Esophagus squamous epithelium (tissue), 5 donors: ENCODE measurements around the gene SYT12. TPM values are rescaled to one million over a fixed set of nuclear protein-coding genes. Genes with fewer than 3 reads are reported as not detected.

Source experiments
- DNase-seq: peaks from one replicate; lab custom pipeline; 2025; lab: John Stamatoyannopoulos, UW
- H3K27ac ChIP-seq, 4 donors: fragments of 200-600 bp; sonication (generic); one replicate each; pipeline ENCODE4 v1.5.1; 2016 to 2019; ENCODE audit warnings: mild to moderate bottlenecking in 1 of 4
- H3K27me3 ChIP-seq, 4 donors: fragments of 200-600 bp; sonication (generic); 1 replicate in 3 of 4; 2 replicates in 1 of 4; pipeline versions ENCODE4 v1.5.1 to v1.6.0; 2017 to 2021; ENCODE audit warnings: antibody characterized with exemption in 1 of 4
- H3K36me3 ChIP-seq, 3 donors: fragments of 200-600 bp; sonication (generic); one replicate each; pipeline ENCODE4 v1.5.1; 2016 to 2019
- H3K4me1 ChIP-seq, 3 donors: fragments of 200-600 bp; sonication (generic); one replicate each; pipeline ENCODE4 v1.5.1; 2017 to 2019
- H3K4me3 ChIP-seq, 4 donors: fragments of 200-600 bp; sonication (generic); 1 replicate in 3 of 4; 2 replicates in 1 of 4; pipeline ENCODE4 v1.5.1; 2016 to 2019; ENCODE audit warnings: mild to moderate bottlenecking in 2 of 4, moderate library complexity in 1 of 4
- H3K9me3 ChIP-seq, 3 donors: fragments of 200-600 bp; sonication (generic); one replicate each; pipeline ENCODE4 v1.5.1; 2016 to 2019
- CTCF ChIP-seq, 6 experiments: fragments of 450-650 bp in 4 of 6; fragments of 200-600 bp in 2 of 6; sonication (generic) in 2 of 6; IDR thresholded peaks; one replicate each; pipeline ENCODE4 v1.5.1; 2016 to 2019; ENCODE audit warnings: antibody characterized with exemption in 6 of 6, mild to moderate bottlenecking in 4 of 6, moderate library complexity in 4 of 6
- POLR2A ChIP-seq, 4 donors: fragments of 450-650 bp; IDR thresholded peaks; one replicate each; pipeline ENCODE4 v1.6.1; 2017; ENCODE audit warnings: antibody characterized with exemption in 4 of 4, mild to moderate bottlenecking in 4 of 4, moderate library complexity in 3 of 4
- whole genome bisulfite sequencing, 2 donors: methylation state at CpG; one replicate each; pipeline ENCODE4 v1.1.5; 2018; 5-methylcytosine and 5-hydroxymethylcytosine counted together
- intact Hi-C: fragments of 100-400 bp; cut with DNase I; formaldehyde crosslinking; loops from one replicate; pipeline ENCODE4 v1.15.0; 2022
- total RNA-seq, 4 donors: library from RNA; depleted of rRNA; stranded (reverse); fragments of >200 nt; gene quantifications; one replicate each; pipeline ENCODE4 v1.1.0, GENCODE V29; 2016
- donor health status: DM: yes; HTN: yes; CAD: no.

The SYT12 gene
- total RNA-seq, 4 donors from 2014 or later, result 0.76 to 1.7 (median 0.99) TPM

DNA sequence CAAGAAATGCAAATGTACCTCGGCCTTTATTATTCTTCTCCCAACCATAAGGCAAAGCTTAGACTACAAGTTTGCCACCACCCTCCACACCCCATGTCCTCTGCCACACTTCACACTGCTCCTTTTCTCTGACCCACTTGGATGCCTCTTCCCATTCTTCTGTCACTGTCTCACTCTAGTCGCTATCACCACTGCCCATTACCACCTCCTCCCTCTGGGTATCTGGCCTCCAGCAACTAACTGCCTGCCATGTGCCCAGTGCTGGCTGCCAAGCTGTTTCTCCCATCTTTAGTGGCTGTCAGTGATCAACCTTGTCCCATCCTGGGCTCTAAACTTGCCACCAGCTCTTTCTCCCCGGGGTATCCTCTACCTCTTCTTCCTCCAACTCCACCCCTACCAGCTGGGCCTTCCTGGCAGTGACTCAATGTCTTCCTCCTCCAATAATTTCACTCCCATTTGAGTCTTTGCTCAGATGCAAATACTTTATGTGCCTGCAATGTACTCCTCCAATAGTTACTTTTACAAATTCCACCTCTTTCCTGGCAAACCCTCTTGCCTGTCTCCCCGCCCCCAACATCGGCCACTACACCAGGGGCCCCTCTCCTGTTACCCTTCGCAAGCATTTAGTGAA lies 76.0 kb downstream of the SYT12 start:
- WGBS, 2 donors, result 65 to 77% methylated on average over 4 to 6 of the region's 6 CpGs
- DNase-seq, result no peak
- Histone ChIP-seq H3K36me3 (no peaks in the 10 kb centered on the region), H3K27ac (no peak overlapping the region), H3K4me1 (peaks cover 0 to 7% (median 0%) of the 10 kb centered on the region in 3 donors), H3K27me3 (no peaks in the 10 kb centered on the region), H3K4me3 (no peak overlapping the region), H3K9me3 (no peaks in the 10 kb centered on the region)
- intact Hi-C loops, result no loop called here
- TF ChIP-seq POLR2A (IDR thresholded peaks at IDR 0.05), result no peak
- no peak for TF ChIP-seq CTCF (IDR thresholded peaks at IDR 0.05)

DNA sequence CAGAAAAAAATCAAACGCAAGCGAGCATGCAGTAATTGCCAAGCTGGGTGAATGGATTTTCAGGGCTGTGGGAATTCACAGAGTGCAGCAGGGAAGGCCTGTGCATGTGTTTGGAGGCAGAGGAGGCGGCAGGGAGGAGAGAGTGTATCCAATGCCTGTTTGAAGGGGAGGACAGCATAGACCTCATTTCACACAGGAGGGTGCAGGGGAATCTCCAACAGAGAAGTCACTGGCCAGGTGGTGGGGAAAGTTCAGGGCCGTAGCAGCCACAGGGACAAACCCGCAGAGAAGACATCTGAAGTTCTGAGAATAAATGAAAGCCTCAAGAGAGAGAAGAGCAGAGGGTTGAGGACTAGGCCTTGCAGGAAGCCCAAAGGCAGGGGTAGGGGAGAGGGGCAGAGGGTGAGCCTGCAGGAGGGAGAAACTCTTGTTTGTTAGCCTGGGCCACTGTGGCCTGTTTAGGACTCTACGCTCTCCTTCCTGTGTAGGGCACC lies 76.9 kb downstream of the SYT12 start:
- Histone ChIP-seq H3K4me1 (peaks cover 0 to 7% (median 0%) of the 10 kb centered on the region in 3 donors), H3K27me3 (no peaks in the 10 kb centered on the region), H3K4me3 (no peak overlapping the region), H3K9me3 (no peaks in the 10 kb centered on the region), H3K27ac (no peak overlapping the region), H3K36me3 (no peaks in the 10 kb centered on the region)
- no peak for DNase-seq
- WGBS, 2 donors, result 81 to 95% methylated on average over 6 of the region's 6 CpGs
- no peak for TF ChIP-seq CTCF (IDR thresholded peaks at IDR 0.05)
- intact Hi-C loops, result no loop called here

Other genes starting within 250 kb of the SYT12 start
- gene RCE1, start 179.7 kb upstream of the SYT12 start, total RNA-seq, result 10 to 100 TPM in 3 of 4 donors, 1 to 10 TPM in 1; 8.9 to 29.7 (median 21.8) TPM
- gene LRFN4, start 166.1 kb upstream of the SYT12 start, total RNA-seq, result 10 to 100 TPM in 1 of 4 donors, 1 to 10 TPM in 3; 6.7 to 13.5 (median 7.2) TPM
- 10 to 100 TPM; 13.5 to 43.0 (median 27.5) TPM for gene PC, start 64.8 kb upstream of the SYT12 start, total RNA-seq
- not detected for gene C11orf86, start 47.8 kb upstream of the SYT12 start, total RNA-seq
- 100 to 1,000 TPM; 122 to 219 (median 169) TPM for gene RHOD, start 33.7 kb downstream of the SYT12 start, total RNA-seq
- gene KDM2A, start 96.1 kb downstream of the SYT12 start, total RNA-seq, result 10 to 100 TPM; 33.4 to 84.7 (median 64.8) TPM
- 10 to 100 TPM; 54.1 to 93.2 (median 68.5) TPM for gene GRK2, start 243.3 kb downstream of the SYT12 start, total RNA-seq